ENCODE data around the gene SNX1. TPM values are rescaled to one million over a fixed set of nuclear protein-coding genes. Genes with fewer than 3 reads are reported as not detected.

The SNX1 gene
- total and polyA plus RNA-seq, 10 of the 15 experiments (the other 5 are each of a cell fraction or from before 2014, with no cell fraction given) = 17.8 to 115 (median 96.3) TPM

- Histone ChIP-seq H3K79me2 (ENCODE audit: control insufficient read depth, insufficient read depth, low read length) (no peaks in the 10 kb centered on the region), H2AFZ (ENCODE audit: control insufficient read depth, low read depth, low read length) (no peak overlapping the region), H3K4me1 (ENCODE audit: control insufficient read depth, insufficient read depth, low read length) (peaks cover 13% of the 10 kb centered on the region), H3K4me3 (no peak overlapping the region), H3K27ac (ENCODE audit: control insufficient read depth, insufficient read depth) (no peak overlapping the region), H3K36me3 (ENCODE audit: control insufficient read depth in 2 of 2, insufficient read depth in 2 of 2, low read length in 1 of 2) (peaks cover under 1 to 1% of the 10 kb centered on the region in 2 experiments; a peak in 2 of 4 replicates), H4K20me1 (ENCODE audit: control insufficient read depth, insufficient read depth) (no peaks in the 10 kb centered on the region), H3K27me3 (replicated peaks in 1 of 2; ENCODE audit: control insufficient read depth in 2 of 2, insufficient read depth in 2 of 2, low read length in 1 of 2) (no peaks in the 10 kb centered on the region), H3K9ac (ENCODE audit: control insufficient read depth, insufficient read depth, low read length) (no peak overlapping the region), H3K4me2 (ENCODE audit: control insufficient read depth, insufficient read depth) (no peak overlapping the region), H3K9me3 (replicated peaks; ENCODE audit: control insufficient read depth, insufficient read depth, low read length) (no peaks in the 10 kb centered on the region)
- no TSS peak for BruUV-seq (replicated peaks)
- POLR2A ChIA-PET = interaction anchor here (0.7 to 1.1 kb wide), 2 partner anchors 174 to 315 kb away, joined by 3 read pairs; no protein-coding TSS in a partner anchor
- RAD21 ChIA-PET (ENCODE audit: unreplicated experiment) = interaction anchor here (0.7 to 4.8 kb wide), 17 partner anchors 13 to 457 kb away, joined by 3 to 67 read pairs (median 5); partner anchors contain the start of gene DAPK2
- intact Hi-C loops (cut with micrococcal nuclease; ENCODE audit: unreplicated experiment) = loop anchor here (2.0 to 5.0 kb wide), 3 partner anchors 79 to 234 kb away; partner anchors contain the start of gene HERC1
- DNase-seq (ENCODE audit: low read depth, low spot score) (no peak), FAIRE-seq (no peak), ATAC-seq (no peak)
- in situ Hi-C loops (cut with MboI) = loop anchor here (5.0 kb wide), 4 partner anchors 314 to 774 kb away; no protein-coding TSS in a partner anchor
- WGBS (ENCODE audit: insufficient coverage, insufficient replicate concordance, low lambda C conversion rate, missing lambda C conversion rate) = 36% methylated on average over 1 of the region's 1 CpG
- SMC1A ChIA-PET (ENCODE audit: uncharacterized antibody, unreplicated experiment) = interaction anchor here (0.7 to 8.8 kb wide), 29 partner anchors 10 to 472 kb away, joined by 3 to 94 read pairs (median 4); partner anchors contain the start of genes DAPK2 and FBXL22
- CTCF ChIA-PET = interaction anchor here (0.7 to 9.2 kb wide), 25 partner anchors 12 to 772 kb away, joined by 3 to 140 read pairs (median 6); partner anchors contain the start of genes CIAO2A and DAPK2
- TF ChIP-seq CBFB (IDR thresholded peaks at IDR 0.05; ENCODE audit: low read depth) (no peak), RELA (IDR thresholded peaks at IDR 0.05; ENCODE audit: borderline replicate concordance, partially characterized antibody) (no peak), FOS (IDR thresholded peaks at IDR 0.05; ENCODE audit: borderline replicate concordance, extremely low read depth, insufficient read length) (no peak), PAX8 (IDR thresholded peaks at IDR 0.05) (no peak), LARP7 (IDR thresholded peaks at IDR 0.05) (no peak), RB1 (IDR thresholded peaks at IDR 0.05; ENCODE audit: borderline replicate concordance) (no peak), NFIC (IDR thresholded peaks at IDR 0.05; ENCODE audit: low read depth, low read length) (no peak)
- TF ChIP-seq, protein P1, sequence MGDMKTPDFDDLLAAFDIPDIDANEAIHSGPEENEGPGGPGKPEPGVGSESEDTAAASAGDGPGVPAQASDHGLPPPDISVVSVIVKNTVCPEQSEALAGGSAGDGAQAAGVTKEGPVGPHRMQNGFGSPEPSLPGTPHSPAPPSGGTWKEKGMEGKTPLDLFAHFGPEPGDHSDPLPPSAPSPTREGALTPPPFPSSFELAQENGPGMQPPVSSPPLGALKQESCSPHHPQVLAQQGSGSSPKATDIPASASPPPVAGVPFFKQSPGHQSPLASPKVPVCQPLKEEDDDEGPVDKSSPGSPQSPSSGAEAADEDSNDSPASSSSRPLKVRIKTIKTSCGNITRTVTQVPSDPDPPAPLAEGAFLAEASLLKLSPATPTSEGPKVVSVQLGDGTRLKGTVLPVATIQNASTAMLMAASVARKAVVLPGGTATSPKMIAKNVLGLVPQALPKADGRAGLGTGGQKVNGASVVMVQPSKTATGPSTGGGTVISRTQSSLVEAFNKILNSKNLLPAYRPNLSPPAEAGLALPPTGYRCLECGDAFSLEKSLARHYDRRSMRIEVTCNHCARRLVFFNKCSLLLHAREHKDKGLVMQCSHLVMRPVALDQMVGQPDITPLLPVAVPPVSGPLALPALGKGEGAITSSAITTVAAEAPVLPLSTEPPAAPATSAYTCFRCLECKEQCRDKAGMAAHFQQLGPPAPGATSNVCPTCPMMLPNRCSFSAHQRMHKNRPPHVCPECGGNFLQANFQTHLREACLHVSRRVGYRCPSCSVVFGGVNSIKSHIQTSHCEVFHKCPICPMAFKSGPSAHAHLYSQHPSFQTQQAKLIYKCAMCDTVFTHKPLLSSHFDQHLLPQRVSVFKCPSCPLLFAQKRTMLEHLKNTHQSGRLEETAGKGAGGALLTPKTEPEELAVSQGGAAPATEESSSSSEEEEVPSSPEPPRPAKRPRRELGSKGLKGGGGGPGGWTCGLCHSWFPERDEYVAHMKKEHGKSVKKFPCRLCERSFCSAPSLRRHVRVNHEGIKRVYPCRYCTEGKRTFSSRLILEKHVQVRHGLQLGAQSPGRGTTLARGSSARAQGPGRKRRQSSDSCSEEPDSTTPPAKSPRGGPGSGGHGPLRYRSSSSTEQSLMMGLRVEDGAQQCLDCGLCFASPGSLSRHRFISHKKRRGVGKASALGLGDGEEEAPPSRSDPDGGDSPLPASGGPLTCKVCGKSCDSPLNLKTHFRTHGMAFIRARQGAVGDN (IDR thresholded peaks at IDR 0.05) = no peak
- TF ChIP-seq, protein P2, sequence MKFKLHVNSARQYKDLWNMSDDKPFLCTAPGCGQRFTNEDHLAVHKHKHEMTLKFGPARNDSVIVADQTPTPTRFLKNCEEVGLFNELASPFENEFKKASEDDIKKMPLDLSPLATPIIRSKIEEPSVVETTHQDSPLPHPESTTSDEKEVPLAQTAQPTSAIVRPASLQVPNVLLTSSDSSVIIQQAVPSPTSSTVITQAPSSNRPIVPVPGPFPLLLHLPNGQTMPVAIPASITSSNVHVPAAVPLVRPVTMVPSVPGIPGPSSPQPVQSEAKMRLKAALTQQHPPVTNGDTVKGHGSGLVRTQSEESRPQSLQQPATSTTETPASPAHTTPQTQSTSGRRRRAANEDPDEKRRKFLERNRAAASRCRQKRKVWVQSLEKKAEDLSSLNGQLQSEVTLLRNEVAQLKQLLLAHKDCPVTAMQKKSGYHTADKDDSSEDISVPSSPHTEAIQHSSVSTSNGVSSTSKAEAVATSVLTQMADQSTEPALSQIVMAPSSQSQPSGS (IDR thresholded peaks at IDR 0.05; ENCODE audit: low read length) = no peak
- TF ChIP-seq, protein P3, sequence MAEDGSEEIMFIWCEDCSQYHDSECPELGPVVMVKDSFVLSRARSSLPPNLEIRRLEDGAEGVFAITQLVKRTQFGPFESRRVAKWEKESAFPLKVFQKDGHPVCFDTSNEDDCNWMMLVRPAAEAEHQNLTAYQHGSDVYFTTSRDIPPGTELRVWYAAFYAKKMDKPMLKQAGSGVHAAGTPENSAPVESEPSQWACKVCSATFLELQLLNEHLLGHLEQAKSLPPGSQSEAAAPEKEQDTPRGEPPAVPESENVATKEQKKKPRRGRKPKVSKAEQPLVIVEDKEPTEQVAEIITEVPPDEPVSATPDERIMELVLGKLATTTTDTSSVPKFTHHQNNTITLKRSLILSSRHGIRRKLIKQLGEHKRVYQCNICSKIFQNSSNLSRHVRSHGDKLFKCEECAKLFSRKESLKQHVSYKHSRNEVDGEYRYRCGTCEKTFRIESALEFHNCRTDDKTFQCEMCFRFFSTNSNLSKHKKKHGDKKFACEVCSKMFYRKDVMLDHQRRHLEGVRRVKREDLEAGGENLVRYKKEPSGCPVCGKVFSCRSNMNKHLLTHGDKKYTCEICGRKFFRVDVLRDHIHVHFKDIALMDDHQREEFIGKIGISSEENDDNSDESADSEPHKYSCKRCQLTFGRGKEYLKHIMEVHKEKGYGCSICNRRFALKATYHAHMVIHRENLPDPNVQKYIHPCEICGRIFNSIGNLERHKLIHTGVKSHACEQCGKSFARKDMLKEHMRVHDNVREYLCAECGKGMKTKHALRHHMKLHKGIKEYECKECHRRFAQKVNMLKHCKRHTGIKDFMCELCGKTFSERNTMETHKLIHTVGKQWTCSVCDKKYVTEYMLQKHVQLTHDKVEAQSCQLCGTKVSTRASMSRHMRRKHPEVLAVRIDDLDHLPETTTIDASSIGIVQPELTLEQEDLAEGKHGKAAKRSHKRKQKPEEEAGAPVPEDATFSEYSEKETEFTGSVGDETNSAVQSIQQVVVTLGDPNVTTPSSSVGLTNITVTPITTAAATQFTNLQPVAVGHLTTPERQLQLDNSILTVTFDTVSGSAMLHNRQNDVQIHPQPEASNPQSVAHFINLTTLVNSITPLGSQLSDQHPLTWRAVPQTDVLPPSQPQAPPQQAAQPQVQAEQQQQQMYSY (CRISPR knock-in tag; IDR thresholded peaks at IDR 0.05) = no peak
- TF ChIP-seq, protein P4, sequence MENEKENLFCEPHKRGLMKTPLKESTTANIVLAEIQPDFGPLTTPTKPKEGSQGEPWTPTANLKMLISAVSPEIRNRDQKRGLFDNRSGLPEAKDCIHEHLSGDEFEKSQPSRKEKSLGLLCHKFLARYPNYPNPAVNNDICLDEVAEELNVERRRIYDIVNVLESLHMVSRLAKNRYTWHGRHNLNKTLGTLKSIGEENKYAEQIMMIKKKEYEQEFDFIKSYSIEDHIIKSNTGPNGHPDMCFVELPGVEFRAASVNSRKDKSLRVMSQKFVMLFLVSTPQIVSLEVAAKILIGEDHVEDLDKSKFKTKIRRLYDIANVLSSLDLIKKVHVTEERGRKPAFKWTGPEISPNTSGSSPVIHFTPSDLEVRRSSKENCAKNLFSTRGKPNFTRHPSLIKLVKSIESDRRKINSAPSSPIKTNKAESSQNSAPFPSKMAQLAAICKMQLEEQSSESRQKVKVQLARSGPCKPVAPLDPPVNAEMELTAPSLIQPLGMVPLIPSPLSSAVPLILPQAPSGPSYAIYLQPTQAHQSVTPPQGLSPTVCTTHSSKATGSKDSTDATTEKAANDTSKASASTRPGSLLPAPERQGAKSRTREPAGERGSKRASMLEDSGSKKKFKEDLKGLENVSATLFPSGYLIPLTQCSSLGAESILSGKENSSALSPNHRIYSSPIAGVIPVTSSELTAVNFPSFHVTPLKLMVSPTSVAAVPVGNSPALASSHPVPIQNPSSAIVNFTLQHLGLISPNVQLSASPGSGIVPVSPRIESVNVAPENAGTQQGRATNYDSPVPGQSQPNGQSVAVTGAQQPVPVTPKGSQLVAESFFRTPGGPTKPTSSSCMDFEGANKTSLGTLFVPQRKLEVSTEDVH (IDR thresholded peaks at IDR 0.05; ENCODE audit: low read depth, partially characterized antibody) = no peak
These were observed 29.3 kb upstream of the SNX1 start for GRCh38 chr15:64066451-64066850.

Data from GM12878 (cell line).